SH-SY5Y (cell line): ENCODE measurements around the gene RABGAP1L.

Source experiments
- GATA2 ChIP-seq: IDR thresholded peaks from 2 replicates; pipeline ENCODE4 v1.6.1; 2011; ENCODE audit warnings: mild to moderate bottlenecking, low read depth, low read length
- GATA3 ChIP-seq: IDR thresholded peaks from 2 replicates; pipeline ENCODE4 v1.6.1; 2011; ENCODE audit warnings: low read depth, mild to moderate bottlenecking, low read length, moderate library complexity

GRCh38 chr1:174923820-174924219 lies 764.5 kb downstream of the RABGAP1L start:
- no peak for TF ChIP-seq GATA2
- TF ChIP-seq GATA3 = no peak
